RPMI7951 (cell line): Measurements from ENCODE around the gene DOCK10. TPM values are rescaled to one million over a fixed set of nuclear protein-coding genes. Genes with fewer than 3 reads are reported as not detected.
A peak's percentile ranks its signal among the peaks of the same experiment; 100 is the strongest.
"Not testable (repeated sequence)": the region's sequence is repeated elsewhere in the genome, so short reads cannot be mapped to it uniquely, and the experiment has no call there.

Experiments
- DNase-seq: peaks from one replicate; pipeline ENCODE4 v3.0.0-alpha.2; 2012; ENCODE audit warnings: low read depth
- total RNA-seq: library from RNA; depleted of rRNA; stranded (reverse); fragments of >200 nt; shearing (Covaris generic); gene quantifications from 2 replicates; pipeline ENCODE4 v1.2.3, GENCODE V29; 2014; rRNA removed

The DOCK10 gene
- total RNA-seq, result 42.8 and 45.6 TPM in 2 replicates

GRCh38 chr2:225041851-225042799 lies at the start of gene DOCK10:
TSS of gene DOCK10 (minus strand) at chr2:225042468. CDS start at chr2:225042374, 94 bp downstream.
- peak; percentile 69 for DNase-seq

DNA sequence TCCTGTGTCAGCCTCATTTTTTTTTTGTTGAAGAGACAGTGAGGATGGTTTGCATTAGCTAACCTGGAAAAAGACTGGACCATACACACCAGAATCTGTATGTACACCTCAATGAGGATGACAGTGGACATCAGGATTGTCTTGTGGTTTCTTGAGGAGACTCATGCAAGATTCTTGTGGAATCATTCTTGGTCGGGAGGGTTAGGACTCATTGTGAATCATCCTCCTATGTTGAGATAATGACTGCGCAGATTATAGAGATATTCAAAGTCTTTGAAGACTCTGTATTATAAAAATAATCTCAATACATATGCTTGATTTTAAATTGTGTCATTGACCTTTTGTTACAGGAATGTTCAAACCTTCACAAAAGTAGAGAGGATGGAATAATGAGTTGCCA lies 49.1 kb upstream of the DOCK10 start:
- DNase-seq, result peak; percentile 94

DNA sequence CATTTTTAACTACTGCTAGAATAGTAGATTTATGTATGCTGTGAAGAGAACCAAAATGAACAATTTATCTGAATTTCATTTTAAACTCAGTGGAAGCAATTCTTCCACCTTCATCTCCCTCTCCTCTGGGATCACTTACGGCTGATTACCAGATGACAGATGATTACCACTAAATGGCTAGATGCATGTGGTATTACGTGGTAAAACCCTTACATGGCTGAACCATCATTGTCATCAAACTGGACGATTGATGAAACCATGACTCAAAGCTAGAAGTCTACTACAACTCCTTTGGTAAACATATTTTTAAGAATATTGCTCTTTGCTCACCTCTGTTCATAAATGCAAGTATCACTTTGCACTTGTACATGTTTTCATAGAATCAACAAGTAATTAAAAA lies 48.5 kb upstream of the DOCK10 start:
- DNase-seq, result peak; percentile 64

DNA sequence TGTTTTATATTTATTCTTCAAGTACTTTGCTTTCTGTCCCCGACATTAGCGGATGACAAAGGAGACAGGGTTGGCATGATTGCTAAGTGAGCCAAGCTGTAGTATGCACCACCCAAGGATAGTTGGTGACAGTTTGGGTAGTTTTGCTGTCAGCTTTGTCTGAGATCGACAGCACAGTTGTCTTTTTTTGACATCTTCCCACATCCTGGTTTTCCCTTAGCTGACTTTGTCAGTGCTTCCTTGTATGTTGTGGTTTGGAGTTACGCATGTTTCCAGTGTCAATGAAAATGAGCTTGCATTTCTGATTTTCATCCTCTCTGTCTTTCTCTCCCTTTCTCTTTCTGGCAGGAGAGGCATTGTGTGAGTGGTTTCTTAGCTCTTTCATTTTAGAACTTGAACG lies 44.6 kb upstream of the DOCK10 start:
- no peak for DNase-seq

DNA sequence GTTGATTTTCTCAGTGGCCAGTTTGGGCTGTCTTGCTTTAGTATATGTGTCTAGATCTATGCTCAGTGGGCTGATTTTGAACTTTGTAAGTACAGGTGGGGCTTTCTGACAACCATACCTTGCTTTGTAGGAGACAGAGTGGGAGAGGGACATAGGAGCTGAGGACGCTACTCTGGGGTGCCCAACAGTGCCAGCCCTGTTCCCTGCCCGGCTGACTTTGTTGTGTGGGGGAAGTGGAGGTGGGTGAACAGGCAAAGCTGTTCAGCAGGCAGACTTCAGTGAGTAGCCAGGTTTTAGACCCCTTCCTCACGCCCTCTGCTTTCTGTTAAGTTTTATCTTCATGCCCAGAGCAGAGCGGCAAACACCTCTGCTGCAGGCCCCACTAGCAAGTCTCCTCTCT lies 44.2 kb upstream of the DOCK10 start:
- no peak for DNase-seq

- DNase-seq, result no peak
These were observed 41.0 kb upstream of the DOCK10 start for GRCh38 chr2:225083276-225083675.

DNA sequence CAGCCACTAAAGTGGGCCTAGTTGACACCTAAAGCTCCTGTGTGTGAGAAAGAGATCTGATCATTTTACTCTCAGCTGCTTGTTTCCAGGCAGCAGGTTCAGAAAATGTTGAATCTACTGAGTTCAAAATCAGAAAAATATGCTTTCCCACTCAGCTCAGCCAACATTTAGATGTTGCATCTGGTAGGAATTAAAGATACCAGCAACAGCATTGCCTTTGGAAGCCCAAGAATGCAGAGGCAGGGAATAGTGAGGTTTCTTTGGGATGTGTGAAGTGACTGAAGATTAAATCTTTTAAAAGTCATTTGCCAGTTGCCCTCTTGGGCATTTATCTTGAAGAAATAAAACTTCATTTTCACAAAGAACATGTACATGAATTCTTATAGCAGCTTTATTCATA lies 33.9 kb upstream of the DOCK10 start:
- peak; percentile 16 for DNase-seq

GRCh38 chr2:225074919-225075681 lies 32.8 kb upstream of the DOCK10 start:
- no peak for DNase-seq

DNA sequence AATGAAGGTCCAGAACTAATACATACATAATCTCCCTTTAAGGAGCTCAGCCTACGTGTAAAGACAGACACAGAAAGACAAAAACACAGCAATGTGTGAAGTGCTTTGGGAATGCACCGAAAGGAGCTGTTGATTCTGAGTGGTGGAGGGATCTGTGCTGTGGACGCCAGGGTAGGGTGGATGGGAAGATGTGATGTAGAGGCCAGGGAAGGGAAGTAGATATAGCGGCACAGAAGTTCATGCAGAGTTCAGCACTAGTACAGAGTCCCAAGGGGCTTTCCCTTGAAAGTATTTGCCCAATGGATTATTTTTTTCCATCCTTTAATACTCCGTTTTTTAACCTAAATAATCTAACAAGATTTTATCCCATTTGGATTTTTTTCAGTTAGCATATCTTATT lies 32.1 kb upstream of the DOCK10 start:
- no peak for DNase-seq

GRCh38 chr2:225073198-225073597 lies 30.9 kb upstream of the DOCK10 start:
- no peak for DNase-seq

DNA sequence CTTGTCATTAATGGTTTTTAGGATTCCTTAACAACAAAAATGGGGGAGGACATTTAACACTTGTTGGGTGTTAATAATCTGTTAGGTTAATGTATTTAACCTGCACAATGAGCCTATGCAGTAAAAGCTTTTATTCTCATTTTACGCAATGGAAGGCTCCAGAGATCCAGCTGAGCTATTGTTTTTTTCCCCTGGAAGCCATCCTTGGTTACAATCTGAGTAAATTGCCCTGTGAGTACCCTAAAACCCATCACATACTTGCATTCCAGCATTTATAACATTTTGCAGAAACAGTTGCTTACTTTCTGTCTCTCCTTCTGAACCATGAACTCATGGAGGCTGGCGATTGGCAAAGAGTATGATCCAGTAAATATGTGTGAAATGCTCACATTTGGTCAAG lies 30.2 kb upstream of the DOCK10 start:
- no peak for DNase-seq

- DNase-seq, result no peak
These were observed 28.5 kb upstream of the DOCK10 start for GRCh38 chr2:225070811-225071210.

- no peak for DNase-seq
These were observed 27.7 kb upstream of the DOCK10 start for GRCh38 chr2:225069966-225070365.

DNA sequence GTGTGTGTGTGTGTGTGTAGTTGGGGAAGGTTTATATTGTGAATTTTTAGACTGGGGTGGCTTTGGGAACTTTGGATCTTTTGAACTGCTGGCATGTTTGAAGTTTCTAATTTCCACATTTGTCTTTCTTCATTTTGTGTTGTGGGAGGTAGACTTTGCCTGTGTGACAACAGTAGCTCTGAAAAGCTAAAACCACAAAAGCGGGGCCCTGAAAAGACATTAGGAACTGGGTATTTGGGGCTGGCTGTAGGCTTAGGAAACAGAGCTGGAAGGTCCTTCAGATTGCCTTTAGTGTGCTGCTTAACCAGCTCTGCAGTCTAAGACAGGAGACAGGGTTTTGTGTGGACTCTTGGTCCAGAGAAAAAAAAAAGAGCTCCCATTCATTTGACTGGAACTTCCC lies 27.2 kb upstream of the DOCK10 start:
- no peak for DNase-seq

GRCh38 chr2:225065882-225066281 lies 23.6 kb upstream of the DOCK10 start:
- no peak for DNase-seq

- DNase-seq, result no peak
These were observed 22.7 kb upstream of the DOCK10 start for GRCh38 chr2:225064928-225065327.

DNA sequence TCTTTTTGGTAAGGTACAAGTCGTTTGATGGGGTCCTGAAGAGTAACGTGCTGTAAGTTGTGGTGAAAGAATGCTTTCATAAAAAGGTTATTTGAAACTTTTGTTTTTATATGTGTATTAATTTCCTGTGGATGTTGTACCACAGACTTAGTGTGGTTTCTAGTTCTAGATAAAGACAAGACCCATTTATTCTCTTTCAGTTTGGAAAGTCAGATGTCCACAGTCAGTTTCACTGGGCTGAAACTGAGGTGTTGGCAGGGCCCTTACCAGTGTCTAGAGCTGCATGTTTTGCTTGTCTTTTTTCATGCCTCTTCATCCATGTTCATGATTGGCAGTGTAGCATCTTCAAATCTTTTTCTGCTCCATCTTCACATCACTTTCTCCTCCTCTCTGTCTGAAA lies 22.1 kb upstream of the DOCK10 start:
- no peak for DNase-seq

DNA sequence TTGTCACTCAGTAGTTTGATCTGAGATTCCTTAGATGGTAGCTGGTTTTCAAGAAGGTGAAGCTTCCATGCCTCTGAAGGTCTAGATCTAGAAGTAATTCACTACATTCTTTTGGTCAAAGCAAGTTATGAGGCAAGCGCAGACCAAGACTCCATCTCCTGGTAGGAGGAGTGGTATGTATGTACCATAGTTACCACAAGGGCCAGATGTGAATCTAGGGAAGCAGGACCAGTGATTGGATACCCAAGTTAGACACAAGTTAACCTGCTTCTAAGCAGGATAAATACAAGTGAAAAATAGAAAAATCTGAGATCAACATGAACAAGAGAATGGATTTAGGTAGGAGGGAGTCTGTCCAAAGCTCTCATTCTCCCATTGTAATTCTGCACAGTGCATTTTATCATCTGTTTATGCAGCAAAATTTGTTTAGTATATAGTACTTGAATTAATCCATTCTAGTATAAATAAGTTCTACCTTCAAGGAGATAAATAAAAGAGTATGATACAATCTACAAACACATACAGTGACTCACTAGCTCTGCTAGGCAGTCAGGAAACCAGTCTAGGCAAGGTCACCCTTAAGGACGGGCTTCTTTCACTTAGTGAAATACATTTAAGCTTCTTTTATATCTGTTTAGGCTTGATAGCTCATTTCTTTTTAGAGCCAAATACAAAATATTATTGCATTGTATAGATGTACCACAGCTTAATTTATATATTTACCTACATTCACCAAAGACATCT lies 14.2 kb upstream of the DOCK10 start:
- no peak for DNase-seq

GRCh38 chr2:225055714-225056113 lies 13.4 kb upstream of the DOCK10 start:
- DNase-seq, result no peak

DNA sequence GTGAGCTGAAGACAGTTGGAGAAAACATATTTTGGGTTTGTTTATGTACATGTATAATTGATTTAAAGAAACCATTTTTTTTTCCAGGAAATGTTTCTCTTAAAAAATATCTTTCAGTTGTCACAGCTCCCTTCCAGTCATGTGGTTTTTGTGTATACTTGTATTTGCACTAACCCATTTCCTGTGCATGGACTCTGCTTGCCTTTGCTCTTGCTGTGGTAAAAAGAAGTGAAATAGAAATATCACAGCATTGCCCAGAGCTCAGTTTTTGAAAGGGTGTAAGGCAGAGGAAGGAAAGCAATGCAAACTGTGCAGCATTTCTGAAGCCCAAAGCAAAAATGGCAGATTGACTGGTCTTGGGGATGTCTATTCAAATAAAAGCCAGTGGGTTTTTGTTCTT lies 10.4 kb upstream of the DOCK10 start:
- DNase-seq, result no peak

GRCh38 chr2:225047502-225047901 lies 5.2 kb upstream of the DOCK10 start:
- not testable (repeated sequence) for DNase-seq

DNA sequence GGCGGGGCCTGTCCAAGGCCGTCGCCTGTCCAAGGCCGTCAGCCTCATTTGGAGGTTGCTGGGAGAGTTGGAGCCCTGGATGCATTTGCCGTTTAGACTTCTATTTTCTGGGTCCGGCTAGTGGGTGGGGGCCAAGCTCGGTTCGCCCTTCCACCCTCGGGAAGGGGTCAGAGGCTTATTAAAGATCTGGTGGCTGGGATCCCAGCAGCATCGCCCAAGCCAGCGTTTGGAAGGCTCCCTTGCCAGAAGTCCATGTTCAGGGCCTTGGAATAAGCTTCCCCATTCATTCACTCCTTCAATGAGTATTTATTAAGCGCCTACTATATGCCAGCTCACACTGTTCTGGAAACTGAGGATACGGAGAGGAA lies 516 bp upstream of the DOCK10 start:
- no peak for DNase-seq
